Measurements from ENCODE around the gene ABCC3. TPM values are rescaled to one million over a fixed set of nuclear protein-coding genes. Genes with fewer than 3 reads are reported as not detected.

Gene ABCC3
- total RNA-seq, 4 donors from 2014 or later, result 297 to 655 (median 533) TPM

DNA sequence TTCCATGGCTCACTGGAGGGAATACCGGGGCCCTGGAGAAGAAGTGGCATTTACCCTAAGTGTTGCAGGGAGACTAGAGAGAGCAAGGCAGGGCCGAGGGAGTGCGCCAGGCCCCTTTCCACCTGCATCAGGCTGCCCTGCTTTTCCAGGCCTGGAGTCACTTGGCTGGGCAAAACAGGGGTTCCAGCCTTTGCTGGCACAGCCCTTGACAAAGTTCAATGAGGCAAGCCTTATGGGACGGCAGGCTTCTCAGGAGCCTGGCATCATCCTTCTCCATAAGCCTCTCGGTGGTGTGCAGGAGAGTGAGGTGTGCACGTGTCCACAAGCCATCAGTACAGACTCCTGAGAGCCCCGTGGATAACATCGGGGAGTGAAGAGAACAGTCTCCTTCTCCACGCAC is 47.1 kb upstream of the ABCC3 start:
- Histone ChIP-seq H3K4me3 (no peak overlapping the region), H3K36me3 (no peaks in the 10 kb centered on the region), H3K27me3 (no peaks in the 10 kb centered on the region), H3K9me3 (no peaks in the 10 kb centered on the region), H3K27ac (no peak overlapping the region), H3K4me1 (peaks cover 0 to 12% (median 4%) of the 10 kb centered on the region in 4 donors)
- intact Hi-C loops (cut with DNase I; ENCODE audit: low total_unique reads), result no loop called here
- in situ Hi-C loops (cut with MboI; ENCODE audit: low pct_ligation_motif_present in 1 of 4, low pct_unique_long_range_greater_than_20kb in 1 of 4, low sequenced_read_pairs in 3 of 4), result no loop called here
- TF ChIP-seq EP300 (IDR thresholded peaks at IDR 0.05; ENCODE audit: low read depth) (no peak), POLR2AphosphoS5 (IDR thresholded peaks at IDR 0.05) (no peak), POLR2A (IDR thresholded peaks at IDR 0.05) (no peak)
- TF ChIP-seq, protein P1, sequence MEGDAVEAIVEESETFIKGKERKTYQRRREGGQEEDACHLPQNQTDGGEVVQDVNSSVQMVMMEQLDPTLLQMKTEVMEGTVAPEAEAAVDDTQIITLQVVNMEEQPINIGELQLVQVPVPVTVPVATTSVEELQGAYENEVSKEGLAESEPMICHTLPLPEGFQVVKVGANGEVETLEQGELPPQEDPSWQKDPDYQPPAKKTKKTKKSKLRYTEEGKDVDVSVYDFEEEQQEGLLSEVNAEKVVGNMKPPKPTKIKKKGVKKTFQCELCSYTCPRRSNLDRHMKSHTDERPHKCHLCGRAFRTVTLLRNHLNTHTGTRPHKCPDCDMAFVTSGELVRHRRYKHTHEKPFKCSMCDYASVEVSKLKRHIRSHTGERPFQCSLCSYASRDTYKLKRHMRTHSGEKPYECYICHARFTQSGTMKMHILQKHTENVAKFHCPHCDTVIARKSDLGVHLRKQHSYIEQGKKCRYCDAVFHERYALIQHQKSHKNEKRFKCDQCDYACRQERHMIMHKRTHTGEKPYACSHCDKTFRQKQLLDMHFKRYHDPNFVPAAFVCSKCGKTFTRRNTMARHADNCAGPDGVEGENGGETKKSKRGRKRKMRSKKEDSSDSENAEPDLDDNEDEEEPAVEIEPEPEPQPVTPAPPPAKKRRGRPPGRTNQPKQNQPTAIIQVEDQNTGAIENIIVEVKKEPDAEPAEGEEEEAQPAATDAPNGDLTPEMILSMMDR (IDR thresholded peaks at IDR 0.05), result no peak
- WGBS, 2 donors (ENCODE audit: low coverage in 1 of 2), result 84 to 100% methylated on average over 1 to 9 of the region's 9 CpGs
- no peak for DNase-seq

DNA sequence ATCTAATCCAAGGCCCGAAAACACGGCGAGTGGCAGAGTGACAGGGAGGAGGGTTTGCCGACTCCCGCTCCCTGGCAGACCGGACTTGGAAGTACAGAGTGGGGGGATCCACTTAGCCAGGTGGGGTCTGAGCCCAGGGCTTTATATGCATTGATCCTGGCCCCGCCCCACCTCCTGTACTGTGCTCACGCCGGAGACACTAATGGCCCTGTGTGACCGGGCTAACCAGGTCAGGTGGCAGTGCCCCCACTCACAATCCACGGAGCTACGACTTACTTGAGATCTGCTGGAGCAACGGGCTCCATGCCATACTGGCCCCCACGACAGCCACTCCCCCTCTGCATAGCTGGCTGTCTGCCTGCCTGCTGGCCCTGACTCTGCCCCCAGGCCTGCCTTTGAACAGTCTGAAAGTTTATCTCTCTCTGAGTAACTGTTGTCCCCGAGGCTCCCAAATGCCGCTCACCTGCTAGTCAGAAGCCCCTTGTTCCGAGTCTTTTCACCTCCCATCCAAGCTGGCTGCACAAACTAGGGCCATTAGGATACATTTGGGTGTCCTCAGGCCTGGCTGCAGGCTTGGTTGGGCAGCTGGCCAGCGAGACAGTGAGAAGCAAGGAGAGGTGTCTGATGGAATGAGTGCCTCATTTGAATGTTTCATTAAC is 46.2 kb upstream of the ABCC3 start:
- DNase-seq, result no peak
- Histone ChIP-seq H3K27ac (no peak overlapping the region), H3K36me3 (no peaks in the 10 kb centered on the region), H3K4me1 (peaks cover 0 to 12% (median 4%) of the 10 kb centered on the region in 4 donors), H3K27me3 (no peaks in the 10 kb centered on the region), H3K9me3 (no peaks in the 10 kb centered on the region), H3K4me3 (no peak overlapping the region)
- in situ Hi-C loops (cut with MboI; ENCODE audit: low pct_ligation_motif_present in 1 of 4, low pct_unique_long_range_greater_than_20kb in 1 of 4, low sequenced_read_pairs in 3 of 4) (no loop called here), intact Hi-C loops (cut with DNase I; ENCODE audit: low total_unique reads) (no loop called here)
- 66% methylated on average over 18 of the region's 18 CpGs; no CpG with 5 or more reads in 1 of the 2 donors for WGBS, 2 donors (ENCODE audit: low coverage in 1 of 2)
- TF ChIP-seq POLR2A (IDR thresholded peaks at IDR 0.05), result no peak
- TF ChIP-seq POLR2AphosphoS5 (IDR thresholded peaks at IDR 0.05), result no peak
- no peak for TF ChIP-seq EP300 (IDR thresholded peaks at IDR 0.05; ENCODE audit: low read depth)

DNA sequence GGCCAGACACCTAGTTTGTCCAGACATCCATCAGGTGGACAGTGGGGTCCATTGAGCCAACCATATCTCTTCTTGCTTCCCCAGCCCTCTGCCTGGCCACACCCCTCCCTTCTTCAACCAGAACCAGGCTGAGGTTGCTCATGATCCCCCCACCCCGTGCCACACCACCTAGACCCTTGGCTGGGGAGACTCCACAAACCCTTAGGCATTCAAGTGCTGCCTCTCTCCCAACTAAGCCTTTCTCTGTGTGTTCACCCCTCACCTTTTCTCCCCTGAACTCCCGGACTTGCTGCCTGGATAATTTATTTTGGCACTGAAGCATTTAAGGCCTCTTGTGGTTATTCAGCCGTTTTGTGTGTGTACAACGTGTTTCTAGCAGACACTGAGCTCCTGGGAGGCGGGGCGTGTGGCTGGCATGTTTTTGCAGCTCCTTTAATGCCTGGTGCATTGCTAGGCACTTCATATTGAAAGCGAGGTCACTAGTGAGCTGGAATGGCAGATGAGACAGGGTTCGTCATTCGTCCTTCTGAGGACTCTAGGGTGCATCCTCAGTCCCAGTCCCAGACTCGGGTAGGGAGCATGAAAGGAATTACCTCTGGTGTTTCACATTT is 45.5 kb upstream of the ABCC3 start:
- peaks cover 0 to 12% (median 4%) of the 10 kb centered on the region in 4 donors for H3K4me1 ChIP-seq
- 13 to 47% methylated on average over 2 to 10 of the region's 10 CpGs for WGBS, 2 donors (ENCODE audit: low coverage in 1 of 2)
- no peaks in the 10 kb centered on the region for H3K9me3 ChIP-seq
- no peak for DNase-seq
- intact Hi-C loops (cut with DNase I; ENCODE audit: low total_unique reads) (no loop called here), in situ Hi-C loops (cut with MboI; ENCODE audit: low pct_ligation_motif_present in 1 of 4, low pct_unique_long_range_greater_than_20kb in 1 of 4, low sequenced_read_pairs in 3 of 4) (no loop called here)
- H3K36me3 ChIP-seq, result no peaks in the 10 kb centered on the region
- no peak overlapping the region for H3K4me3 ChIP-seq
- H3K27ac ChIP-seq, result no peak overlapping the region
- TF ChIP-seq EP300 (IDR thresholded peaks at IDR 0.05; ENCODE audit: low read depth) (no peak), POLR2AphosphoS5 (IDR thresholded peaks at IDR 0.05) (no peak), POLR2A (IDR thresholded peaks at IDR 0.05) (no peak)
- TF ChIP-seq, protein P1 (IDR thresholded peaks at IDR 0.05), result no peak
- H3K27me3 ChIP-seq, result no peaks in the 10 kb centered on the region

DNA sequence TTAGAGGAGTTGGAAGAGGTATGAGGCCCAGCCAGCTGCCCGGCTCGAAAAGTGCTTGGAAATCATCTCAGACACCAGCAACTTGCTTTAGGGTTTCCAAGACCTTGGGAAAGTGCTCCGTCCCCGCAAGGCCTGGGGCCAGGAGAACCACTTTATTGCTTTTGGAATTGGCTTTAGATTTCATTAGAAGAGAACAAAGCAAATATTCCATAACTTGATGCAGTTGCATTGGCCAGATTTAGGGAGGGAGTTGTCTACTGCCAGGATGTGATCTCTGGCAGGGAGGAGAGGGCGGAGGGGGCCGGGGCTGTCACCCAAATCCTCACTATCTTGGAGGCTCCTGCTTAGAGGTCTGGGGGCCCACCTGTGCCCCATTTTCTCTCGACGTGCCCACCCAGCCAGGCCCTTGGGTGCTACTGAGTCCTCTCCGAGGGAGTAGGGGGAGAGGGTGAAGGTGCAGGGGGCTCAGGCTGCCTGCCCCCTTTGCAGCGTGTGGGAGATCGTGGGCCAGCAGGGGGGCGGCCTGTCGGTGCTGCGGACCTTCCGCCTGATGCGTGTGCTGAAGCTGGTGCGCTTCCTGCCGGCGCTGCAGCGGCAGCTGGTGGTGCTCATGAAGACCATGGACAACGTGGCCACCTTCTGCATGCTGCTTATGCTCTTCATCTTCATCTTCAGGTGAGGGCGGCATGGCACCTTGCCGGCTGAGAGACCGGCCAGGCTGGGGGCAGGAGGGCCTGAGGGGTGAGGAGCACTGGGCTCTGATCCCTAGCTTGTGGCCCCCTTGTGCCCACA is 43.5 kb upstream of the ABCC3 start:
- DNase-seq, result no peak
- Histone ChIP-seq H3K36me3 (no peaks in the 10 kb centered on the region), H3K4me3 (no peak overlapping the region), H3K27me3 (no peaks in the 10 kb centered on the region), H3K4me1 (peaks cover 0 to 12% (median 4%) of the 10 kb centered on the region in 4 donors), H3K9me3 (no peaks in the 10 kb centered on the region), H3K27ac (no peak overlapping the region)
- intact Hi-C loops (cut with DNase I; ENCODE audit: low total_unique reads), result no loop called here
- in situ Hi-C loops (cut with MboI; ENCODE audit: low pct_ligation_motif_present in 1 of 4, low pct_unique_long_range_greater_than_20kb in 1 of 4, low sequenced_read_pairs in 3 of 4), result no loop called here
- TF ChIP-seq, protein P1 (IDR thresholded peaks at IDR 0.05), result no peak
- TF ChIP-seq POLR2A (IDR thresholded peaks at IDR 0.05) (no peak), EP300 (IDR thresholded peaks at IDR 0.05; ENCODE audit: low read depth) (no peak), POLR2AphosphoS5 (IDR thresholded peaks at IDR 0.05) (no peak)
- 91% methylated on average over 24 of the region's 24 CpGs; no CpG with 5 or more reads in 1 of the 2 donors for WGBS, 2 donors (ENCODE audit: low coverage in 1 of 2)
